Esophagus muscularis mucosa (tissue), 2 donors: ENCODE data around the gene LMAN1.

ENCODE experiments used
- EP300 ChIP-seq: sonication (generic); formaldehyde crosslinking; IDR thresholded peaks from one replicate; pipeline ENCODE4 v1.6.1; 2017; ENCODE audit warnings: antibody characterized with exemption
- POLR2A ChIP-seq: fragments of 450-650 bp; IDR thresholded peaks from one replicate; pipeline ENCODE4 v1.6.1; 2017; ENCODE audit warnings: antibody characterized with exemption, moderate library complexity, mild to moderate bottlenecking, low read depth

GRCh38 chr18:59381949-59382348, 22.9 kb upstream of the LMAN1 start:
- TF ChIP-seq POLR2A (no peak), EP300 (no peak)
